Colonic mucosa (tissue), 4 donors: ENCODE data around the gene WNK2. TPM values are rescaled to one million over a fixed set of nuclear protein-coding genes. Genes with fewer than 3 reads are reported as not detected.

Experiments used
- DNase-seq: peaks from one replicate; pipeline ENCODE4 v3.0.0-alpha.2; 2020
- H3K27ac ChIP-seq: fragments of 200-600 bp; one replicate; pipeline ENCODE4 v1.8.0; 2021
- H3K27me3 ChIP-seq: fragments of 200-600 bp; one replicate; pipeline ENCODE4 v1.8.0; 2021
- H3K36me3 ChIP-seq: fragments of 200-600 bp; one replicate; pipeline ENCODE4 v1.8.0; 2021
- H3K4me1 ChIP-seq: fragments of 200-600 bp; one replicate; pipeline ENCODE4 v1.8.0; 2021; ENCODE audit warnings: mild to moderate bottlenecking
- H3K4me3 ChIP-seq: fragments of 200-600 bp; one replicate; pipeline ENCODE4 v1.8.0; 2021
- H3K9ac ChIP-seq, 2 donors: one replicate each; pipeline ENCODE4 v1.7.0; 2013; ENCODE audit warnings: control low read depth in 2 of 2, low read depth in 2 of 2, low read length in 2 of 2
- H3K9me3 ChIP-seq: fragments of 200-600 bp; one replicate; pipeline ENCODE4 v1.8.0; 2021
- CTCF ChIP-seq: fragments of 200-600 bp; IDR thresholded peaks from one replicate; pipeline ENCODE4 v1.8.0; 2022; ENCODE audit warnings: antibody characterized with exemption, mild to moderate bottlenecking
- intact Hi-C: fragments of 100-400 bp; cut with DNase I; formaldehyde crosslinking; loops from one replicate; pipeline ENCODE4 v1.14.1; 2022
- total RNA-seq, 2 donors: library from RNA; stranded (reverse); fragmentation: NEBNext Ultra II Directional in 1 of 2; extraction: Animal tissue kit (Norgen Biotek cat#: 25700) in 1 of 2; gene quantifications; one replicate each; pipeline ENCODE4 v1.2.1, GENCODE V29; 2021
- donor health status: healthy.
- donor health status: DM: no; HTN: no; CAD: no.
- donor health status: DM: no; HTN: no; CAD: no.

WNK2 gene
- total RNA-seq, 2 donors from 2014 or later = 161 to 238 TPM

- Histone ChIP-seq H3K4me1 (peaks cover 3% of the 10 kb centered on the region), H3K9ac (peak overlapping the region; percentile 68 to 84), H3K9me3 (no peaks in the 10 kb centered on the region), H3K36me3 (no peaks in the 10 kb centered on the region), H3K4me3 (peak overlapping the region; percentile 58), H3K27me3 (no peaks in the 10 kb centered on the region), H3K27ac (peak overlapping the region; percentile 25)
- TF ChIP-seq CTCF = no peak
- intact Hi-C loops = no loop called here
- DNase-seq = peak; percentile 34
These were observed 710 bp downstream of the WNK2 start for GRCh38 chr9:93184432-93185265.

DNA sequence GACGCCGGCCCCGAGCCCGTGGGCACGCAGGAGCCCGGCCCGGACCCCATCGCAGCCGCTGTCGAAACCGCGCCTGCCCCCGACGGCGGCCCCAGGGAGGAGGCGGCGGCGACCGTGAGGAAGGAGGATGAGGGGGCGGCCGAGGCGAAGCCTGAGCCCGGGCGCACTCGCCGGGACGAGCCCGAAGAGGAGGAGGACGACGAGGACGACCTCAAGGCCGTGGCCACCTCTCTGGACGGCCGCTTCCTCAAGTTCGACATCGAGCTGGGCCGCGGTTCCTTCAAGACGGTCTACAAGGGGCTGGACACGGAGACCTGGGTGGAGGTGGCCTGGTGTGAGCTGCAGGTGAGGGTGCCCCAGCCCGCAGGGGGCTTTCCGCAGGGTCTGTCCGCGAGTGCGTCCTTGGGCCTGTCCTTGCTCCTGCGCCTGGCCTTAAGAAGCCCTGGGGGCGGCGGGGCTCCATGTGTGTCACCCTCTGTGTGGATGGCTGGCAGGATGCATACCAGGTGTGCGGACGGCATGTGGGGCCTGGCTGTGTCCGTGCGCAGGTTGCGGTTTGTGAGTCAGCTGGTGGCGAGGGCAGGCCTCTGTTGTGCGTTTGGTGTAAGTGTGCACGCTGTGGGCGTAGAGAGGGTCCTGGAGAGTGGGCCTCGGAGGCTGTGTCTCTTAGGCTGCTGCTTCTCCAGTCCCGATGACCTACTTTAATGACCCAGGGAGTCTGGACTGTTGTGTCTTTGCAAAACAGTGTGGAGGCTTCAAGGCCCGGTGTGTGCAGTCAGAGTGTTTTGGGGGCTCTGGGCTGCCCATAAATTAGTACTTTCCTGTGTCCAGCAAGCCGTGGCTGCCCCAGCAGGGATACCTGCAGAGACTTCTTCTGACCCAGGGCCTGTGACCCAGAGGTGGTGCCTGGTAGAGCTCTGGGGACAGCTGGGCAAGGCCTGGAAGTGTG, 1.6 kb downstream of the WNK2 start:
- Histone ChIP-seq H3K9me3 (no peaks in the 10 kb centered on the region), H3K4me3 (peak overlapping the region; percentile 58), H3K4me1 (peaks cover 3% of the 10 kb centered on the region), H3K9ac (peak overlapping the region; percentile 64 to 69), H3K27ac (peak overlapping the region; percentile 25), H3K36me3 (no peaks in the 10 kb centered on the region), H3K27me3 (no peaks in the 10 kb centered on the region)
- no peak for TF ChIP-seq CTCF
- DNase-seq = peak; percentile 53
- intact Hi-C loops = no loop called here

DNA sequence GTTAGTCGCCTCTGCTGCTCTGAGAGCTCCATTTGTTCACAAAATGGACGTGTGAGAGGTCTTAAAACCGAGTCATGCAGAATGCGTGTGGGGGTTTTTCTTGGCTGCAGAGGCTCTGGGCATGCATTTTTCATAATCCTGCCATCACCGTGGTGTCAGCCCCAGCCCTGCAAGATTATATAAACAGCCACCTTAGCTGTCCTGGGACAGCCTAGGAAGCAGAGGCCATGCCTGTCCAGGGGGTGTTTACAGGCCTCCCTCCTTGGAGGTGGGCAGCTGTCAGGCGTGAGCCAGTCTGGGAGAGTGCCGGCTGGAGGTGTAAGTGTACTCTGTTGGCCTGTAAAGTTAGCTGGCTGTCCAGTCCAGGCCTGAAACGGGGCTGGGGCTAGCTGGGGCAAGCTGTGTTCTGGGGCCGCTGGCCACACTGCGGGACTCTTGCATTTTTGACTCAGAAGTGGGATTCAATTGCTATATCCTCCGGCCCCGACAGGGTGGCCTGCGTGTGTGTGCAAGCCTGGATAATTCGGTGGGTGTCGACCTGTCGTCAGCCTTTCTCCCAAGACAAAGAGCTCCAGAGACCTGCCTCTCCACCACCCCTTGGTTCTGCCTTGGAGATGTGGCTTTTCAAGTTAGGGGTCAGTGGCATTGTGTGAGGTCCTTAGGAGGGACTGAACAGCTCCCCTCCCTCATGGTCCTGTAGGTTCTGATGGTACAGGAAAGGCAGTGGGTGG, 2.4 kb downstream of the WNK2 start:
- TF ChIP-seq CTCF = no peak
- Histone ChIP-seq H3K9me3 (no peaks in the 10 kb centered on the region), H3K9ac (peak overlapping the region; percentile 55 to 69), H3K27ac (peak overlapping the region; percentile 25), H3K4me1 (peaks cover 3% of the 10 kb centered on the region), H3K27me3 (no peaks in the 10 kb centered on the region), H3K36me3 (no peaks in the 10 kb centered on the region), H3K4me3 (peak overlapping the region; percentile 58)
- peak; percentile 42 for DNase-seq
- intact Hi-C loops = no loop called here

- H3K4me3 ChIP-seq = peak overlapping the region; percentile 58
- H3K4me1 ChIP-seq = peaks cover 3% of the 10 kb centered on the region
- no peak for TF ChIP-seq CTCF
- peak; percentile 68 for DNase-seq
- no peaks in the 10 kb centered on the region for H3K27me3 ChIP-seq
- H3K9ac ChIP-seq = peak overlapping the region; percentile 48 to 69
- no peaks in the 10 kb centered on the region for H3K9me3 ChIP-seq
- intact Hi-C loops = no loop called here
- H3K36me3 ChIP-seq = no peaks in the 10 kb centered on the region
- peak overlapping the region; percentile 25 for H3K27ac ChIP-seq
These were observed 3.1 kb downstream of the WNK2 start for GRCh38 chr9:93187047-93187446.

GRCh38 chr9:93187574-93187973, 3.6 kb downstream of the WNK2 start:
- no peaks in the 10 kb centered on the region for H3K27me3 ChIP-seq
- no peak for TF ChIP-seq CTCF
- intact Hi-C loops = no loop called here
- peak overlapping the region; percentile 48 to 69 for H3K9ac ChIP-seq
- no peaks in the 10 kb centered on the region for H3K36me3 ChIP-seq
- no peaks in the 10 kb centered on the region for H3K9me3 ChIP-seq
- peak; percentile 22 for DNase-seq
- peaks cover 3% of the 10 kb centered on the region for H3K4me1 ChIP-seq
- peak overlapping the region; percentile 25 for H3K27ac ChIP-seq
- H3K4me3 ChIP-seq = no peak overlapping the region
